ENCODE measurements around the gene MATCAP1. TPM values are rescaled to one million over a fixed set of nuclear protein-coding genes. Genes with fewer than 3 reads are reported as not detected.

MATCAP1 gene
- polyA plus RNA-seq, 2 of the 4 experiments (the other 2 are of a cell fraction), result 7.5 to 20.8 TPM

- DNase-seq (ENCODE audit: low read depth in 1 of 2, low spot score in 1 of 2) (no peak), FAIRE-seq (no peak), ATAC-seq (no peak)
- ChIA-PET POLR2A (no interaction called here), CTCF (interaction anchor here (0.7 to 15.6 kb wide), 7 partner anchors 17 to 177 kb away, joined by 3 to 193 read pairs (median 3); partner anchors contain the start of genes B3GNT9 and CES3)
- Histone ChIP-seq H3K9me3 (no peaks in the 10 kb centered on the region), H3K4me1 (no peaks in the 10 kb centered on the region), H3K27ac (no peak overlapping the region), H3K4me3 (no peak overlapping the region), H3K4me2 (no peak overlapping the region)
- TF ChIP-seq RFX5 (IDR thresholded peaks at IDR 0.05) (no peak), ELK1 (IDR thresholded peaks at IDR 0.05; ENCODE audit: low read depth, low read length) (no peak), NR3C1 (IDR thresholded peaks at IDR 0.05) (no peak), POLR2AphosphoS2 (conservative IDR thresholded peaks at IDR 0.05; ENCODE audit: low read length) (no peak), CBX8 (IDR thresholded peaks at IDR 0.05) (no peak), HOXA7 (CRISPR knock-in tag; IDR thresholded peaks at IDR 0.05) (no peak), MYC (IDR thresholded peaks at IDR 0.05; ENCODE audit: borderline replicate concordance, low read length) (no peak), ZC3H11A (IDR thresholded peaks at IDR 0.05) (no peak), CEBPB (IDR thresholded peaks at IDR 0.05) (no peak), RAD21 (conservative IDR thresholded peaks at IDR 0.05 in 1 of 2, IDR thresholded peaks at IDR 0.05 in 1 of 2) (no peak), FOSL2 (IDR thresholded peaks at IDR 0.05) (no peak), FOSL2 (CRISPR knock-in tag; IDR thresholded peaks at IDR 0.05) (no peak)
- WGBS (ENCODE audit: missing lambda C conversion rate), result 71% methylated on average over 3 of the region's 3 CpGs
Observed at GRCh38 chr16:67137605-67138004, 46.2 kb downstream of the MATCAP1 start.

- no peak overlapping the region for H3K4me3 ChIP-seq
- no peak overlapping the region for H3K27ac ChIP-seq
- H3K9me3 ChIP-seq, result no peaks in the 10 kb centered on the region
- ChIA-PET CTCF (interaction anchor here (0.9 to 3.6 kb wide), 8 partner anchors 10 to 153 kb away, joined by 3 to 18 read pairs (median 4); partner anchors contain the start of gene B3GNT9), POLR2A (no interaction called here)
- no peak for FAIRE-seq
- DNase-seq (ENCODE audit: low read depth in 1 of 2, low spot score in 1 of 2), result no peak
- ATAC-seq, result no peak; a peak in 1 of 6 replicates
- no peaks in the 10 kb centered on the region for H3K4me1 ChIP-seq
- no peak for TF ChIP-seq FOXS1 (CRISPR knock-in tag; IDR thresholded peaks at IDR 0.05)
- no peak for TF ChIP-seq POLR2A (IDR thresholded peaks at IDR 0.05; ENCODE audit: low read length)
- no peak for TF ChIP-seq CEBPB (IDR thresholded peaks at IDR 0.05)
- no peak for TF ChIP-seq EHF (CRISPR knock-in tag; IDR thresholded peaks at IDR 0.05)
- TF ChIP-seq RAD21 (conservative IDR thresholded peaks at IDR 0.05 in 1 of 2, IDR thresholded peaks at IDR 0.05 in 1 of 2), result no peak
- TF ChIP-seq HOXA7 (CRISPR knock-in tag; IDR thresholded peaks at IDR 0.05), result no peak
- TF ChIP-seq TP53 (CRISPR knock-in tag; IDR thresholded peaks at IDR 0.05), result no peak
- no peak for TF ChIP-seq MAZ (IDR thresholded peaks at IDR 0.05; ENCODE audit: borderline replicate concordance, low read depth, low read length)
- no peak for TF ChIP-seq SMC3 (IDR thresholded peaks at IDR 0.05)
- TF ChIP-seq KDM5A (IDR thresholded peaks at IDR 0.05), result no peak
- TF ChIP-seq HMGXB4 (CRISPR knock-in tag; IDR thresholded peaks at IDR 0.05; ENCODE audit: borderline replicate concordance), result no peak
- TF ChIP-seq E2F6 (IDR thresholded peaks at IDR 0.05; ENCODE audit: borderline replicate concordance, low read depth), result no peak
- TF ChIP-seq PHF8 (IDR thresholded peaks at IDR 0.05; ENCODE audit: borderline replicate concordance, low read depth), result no peak
- no peak for TF ChIP-seq EP300 (IDR thresholded peaks at IDR 0.05)
- H3K4me2 ChIP-seq, result no peak overlapping the region
- 97% methylated on average over 3 of the region's 3 CpGs for WGBS (ENCODE audit: missing lambda C conversion rate)
Observed at GRCh38 chr16:67129422-67129821, 54.3 kb downstream of the MATCAP1 start.
